CD14-positive monocyte (primary cell): ENCODE results near the gene KSR2. TPM values are rescaled to one million over a fixed set of nuclear protein-coding genes. Genes with fewer than 3 reads are reported as not detected.

Experiments
- DNase-seq, 3 donors: peaks; one replicate each; pipeline ENCODE4 v3.0.0-alpha.2; 2011 to 2022
- H2AFZ ChIP-seq: 2 replicates; pipeline ENCODE4 v1.6.0; 2012; ENCODE audit warnings: mild to moderate bottlenecking, low read depth, low read length, inconsistent platforms; ENCODE audit not compliant: insufficient read depth, poor library complexity, severe bottlenecking
- H3K27ac ChIP-seq, 2 donors: 1 replicate in 1 of 2; 2 replicates in 1 of 2; pipeline ENCODE4 v1.5.1; 2012 to 2013; ENCODE audit warnings: low read length in 2 of 2, control low read depth in 1 of 2, inconsistent platforms in 1 of 2, low read depth in 1 of 2, mild to moderate bottlenecking in 1 of 2
- H3K27me3 ChIP-seq, 2 donors: one replicate each; pipeline versions ENCODE4 v1.6.0 to v1.6.1; 2011 to 2013; ENCODE audit warnings: low read length in 2 of 2; ENCODE audit not compliant: control insufficient read depth in 2 of 2, insufficient read depth in 2 of 2
- H3K36me3 ChIP-seq, 2 donors: replicated peaks in 1 of 2; 1 replicate in 1 of 2; 2 replicates in 1 of 2; pipeline versions ENCODE4 v1.5.1 to v1.6.1; 2012 to 2013; ENCODE audit warnings: low read length in 2 of 2, control low read depth in 1 of 2, inconsistent platforms in 1 of 2, mild to moderate bottlenecking in 1 of 2; ENCODE audit not compliant: insufficient read depth in 2 of 2, control insufficient read depth in 1 of 2
- H3K4me1 ChIP-seq, 2 donors: 1 replicate in 1 of 2; 2 replicates in 1 of 2; pipeline versions ENCODE4 v1.5.1 to v1.6.1; 2012 to 2013; ENCODE audit warnings: low read length in 2 of 2, control low read depth in 1 of 2, inconsistent platforms in 1 of 2, mild to moderate bottlenecking in 1 of 2, moderate library complexity in 1 of 2; ENCODE audit not compliant: insufficient read depth in 2 of 2, control insufficient read depth in 1 of 2
- H3K4me2 ChIP-seq: replicated peaks from 2 replicates; pipeline ENCODE3; 2012; ENCODE audit warnings: low read length, moderate library complexity, mild to moderate bottlenecking; ENCODE audit not compliant: poor library complexity, severe bottlenecking; ENCODE audit errors: extremely low read depth
- H3K4me3 ChIP-seq, 3 experiments: fragments of 200-600 bp in 1 of 3; sonication (generic) in 1 of 3; replicated peaks in 1 of 3; 1 replicate in 2 of 3; 2 replicates in 1 of 3; pipeline ENCODE4 v1.5.1; 2011 to 2013; ENCODE audit warnings: low read length in 3 of 3, mild to moderate bottlenecking in 3 of 3, control low read depth in 2 of 3, low read depth in 2 of 3, inconsistent platforms in 1 of 3, moderate library complexity in 1 of 3
- H3K79me2 ChIP-seq: 2 replicates; pipeline ENCODE4 v1.6.0; 2012; ENCODE audit warnings: mild to moderate bottlenecking, control low read depth, inconsistent platforms, low read length, moderate library complexity; ENCODE audit not compliant: insufficient read depth
- H3K9ac ChIP-seq: 2 replicates; pipeline ENCODE4 v1.6.0; 2017; ENCODE audit warnings: low read length, mild to moderate bottlenecking; ENCODE audit not compliant: insufficient read depth, poor library complexity, severe bottlenecking
- H3K9me3 ChIP-seq, 2 donors: replicated peaks in 1 of 2; 1 replicate in 1 of 2; 2 replicates in 1 of 2; pipeline versions ENCODE4 v1.5.1 to v1.6.1; 2012 to 2013; ENCODE audit warnings: low read length in 2 of 2, control low read depth in 1 of 2; ENCODE audit not compliant: control insufficient read depth in 1 of 2, insufficient read depth in 1 of 2
- H4K20me1 ChIP-seq: 2 replicates; pipeline ENCODE4 v1.6.0; 2012; ENCODE audit warnings: mild to moderate bottlenecking, low read length, control low read depth, moderate library complexity; ENCODE audit not compliant: insufficient read depth
- H3K27ac Mint-ChIP-seq, 7 donors: one replicate each; pipeline ENCODE4 v1.8.0; 2020; ENCODE audit warnings: mild to moderate bottlenecking in 7 of 7, mixed read lengths in 7 of 7, moderate library complexity in 6 of 7, inconsistent platforms in 2 of 7
- H3K27me3 Mint-ChIP-seq, 3 donors: one replicate each; pipeline ENCODE4 v1.8.0; 2021 to 2022; ENCODE audit warnings: low read depth in 3 of 3, mild to moderate bottlenecking in 3 of 3, mixed read lengths in 3 of 3, moderate library complexity in 3 of 3, inconsistent platforms in 1 of 3
- H3K36me3 Mint-ChIP-seq, 2 donors: one replicate each; pipeline ENCODE4 v1.8.0; 2020; ENCODE audit warnings: mixed read lengths in 2 of 2, inconsistent platforms in 1 of 2, mild to moderate bottlenecking in 1 of 2
- H3K4me1 Mint-ChIP-seq: one replicate; pipeline ENCODE4 v1.8.0; 2020; ENCODE audit warnings: mild to moderate bottlenecking, mixed read lengths
- H3K4me3 Mint-ChIP-seq, 2 donors: one replicate each; pipeline ENCODE4 v1.8.0; 2020; ENCODE audit warnings: mild to moderate bottlenecking in 2 of 2, mixed read lengths in 2 of 2, moderate library complexity in 1 of 2
- H3K9me3 Mint-ChIP-seq, 7 donors: one replicate each; pipeline ENCODE4 v1.8.0; 2020 to 2022; ENCODE audit warnings: mixed read lengths in 7 of 7, mild to moderate bottlenecking in 6 of 7, moderate library complexity in 6 of 7, inconsistent platforms in 2 of 7
- CTCF ChIP-seq: fragments of 200-600 bp; IDR thresholded peaks from one replicate; pipeline ENCODE4 v1.8.0; 2022; ENCODE audit warnings: antibody characterized with exemption, mild to moderate bottlenecking
- WGBS: methylation state at CpG from one replicate; pipeline ENCODE4 v1.1.5; 2013; ENCODE audit warnings: missing lambda C conversion rate; ENCODE audit not compliant: insufficient coverage; 5-methylcytosine and 5-hydroxymethylcytosine counted together
- intact Hi-C, 2 donors: fragments of 100-400 bp; cut with micrococcal nuclease; formaldehyde crosslinking; loops; one replicate each; pipeline versions ENCODE4 v1.15.0 to v1.15.1; 2023
- polyA plus RNA-seq, 3 donors: library from polyadenylated mRNA; depleted of rRNA in 1 of 3; unstranded in 2 of 3; stranded (reverse) in 1 of 3; fragments of 300-500 nt in 2 of 3; fragments of >200 nt in 1 of 3; fragmentation: Illumina TruSeq in 2 of 3; gene quantifications; 1 replicate in 2 of 3; 2 replicates in 1 of 3; pipeline ENCODE4 v1.2.3, GENCODE V29; 2012 to 2021

The KSR2 gene
- polyA plus RNA-seq, 3 donors: not detected

GRCh38 chr12:117742721-117743120 is 226.1 kb downstream of the KSR2 start:
- Mint-ChIP-seq H3K9me3 (peaks cover 0 to 3% (median 0%) of the 10 kb centered on the region in 7 donors), H3K36me3 (no peaks in the 10 kb centered on the region), H3K27ac (peak overlapping the region in 1 of 7 donors; percentile 2), H3K4me1 (no peaks in the 10 kb centered on the region), H3K27me3 (peaks cover 0 to 1% (median 0%) of the 10 kb centered on the region in 3 donors), H3K4me3 (no peak overlapping the region)
- intact Hi-C loops: no loop called here
- H3K79me2 ChIP-seq: no peaks in the 10 kb centered on the region
- no peaks in the 10 kb centered on the region for H3K36me3 ChIP-seq
- H3K27me3 ChIP-seq: no peaks in the 10 kb centered on the region
- no peak overlapping the region for H3K27ac ChIP-seq
- no peak overlapping the region for H3K4me3 ChIP-seq
- no peak for DNase-seq
- H3K4me1 ChIP-seq: no peaks in the 10 kb centered on the region
- TF ChIP-seq CTCF: no peak
- 48% methylated on average over 3 of the region's 4 CpGs for WGBS
- H2AFZ ChIP-seq: no peak overlapping the region
- H3K9me3 ChIP-seq: no peaks in the 10 kb centered on the region
- H3K9ac ChIP-seq: no peak overlapping the region
- no peak overlapping the region for H3K4me2 ChIP-seq
- no peaks in the 10 kb centered on the region for H4K20me1 ChIP-seq

- Histone ChIP-seq H3K27ac (no peak overlapping the region), H3K27me3 (no peaks in the 10 kb centered on the region), H2AFZ (no peak overlapping the region), H4K20me1 (no peaks in the 10 kb centered on the region), H3K36me3 (no peaks in the 10 kb centered on the region), H3K4me2 (no peak overlapping the region), H3K4me1 (no peaks in the 10 kb centered on the region), H3K4me3 (no peak overlapping the region), H3K9ac (no peak overlapping the region), H3K9me3 (no peaks in the 10 kb centered on the region), H3K79me2 (no peaks in the 10 kb centered on the region)
- Mint-ChIP-seq H3K27me3 (no peaks in the 10 kb centered on the region), H3K36me3 (no peaks in the 10 kb centered on the region), H3K27ac (no peak overlapping the region), H3K4me1 (no peaks in the 10 kb centered on the region), H3K4me3 (no peak overlapping the region), H3K9me3 (peaks cover 0 to 4% (median 0%) of the 10 kb centered on the region in 7 donors)
- DNase-seq: no peak
- intact Hi-C loops: no loop called here
- WGBS: no CpG with 5 or more reads among the region's 6 CpGs
- no peak for TF ChIP-seq CTCF
Observed at GRCh38 chr12:117738233-117738632, 230.6 kb downstream of the KSR2 start.
